Lower leg skin (tissue), 4 donors: ENCODE results near the gene STAB1. TPM values are rescaled to one million over a fixed set of nuclear protein-coding genes. Genes with fewer than 3 reads are reported as not detected.

Source experiments
- DNase-seq, 2 donors: peaks; one replicate each; pipeline ENCODE4 v3.0.0-alpha.2; 2019; ENCODE audit warnings: low spot score in 2 of 2
- H3K4me3 ChIP-seq: fragments of 200-600 bp; sonication (generic); 2 replicates; pipeline ENCODE4 v1.5.1; 2017; ENCODE audit warnings: mild to moderate bottlenecking, low read depth; ENCODE audit not compliant: poor library complexity, severe bottlenecking
- POLR2A ChIP-seq, 2 donors: fragments of 450-650 bp; IDR thresholded peaks; one replicate each; pipeline ENCODE4 v1.6.1; 2016 to 2017; ENCODE audit warnings: antibody characterized with exemption in 2 of 2, mild to moderate bottlenecking in 1 of 2, moderate library complexity in 1 of 2
- WGBS, 2 donors: methylation state at CpG; one replicate each; pipeline ENCODE4 v1.1.5; 2018; 5-methylcytosine and 5-hydroxymethylcytosine counted together
- intact Hi-C: fragments of 100-400 bp; cut with DNase I; formaldehyde crosslinking; loops from one replicate; pipeline ENCODE4 v1.15.0; 2023; ENCODE audit warnings: low total_unique reads
- total RNA-seq, 4 donors: library from RNA; depleted of rRNA; stranded (reverse); fragments of >200 nt; gene quantifications; one replicate each; pipeline ENCODE4 v1.1.0, GENCODE V29; 2016
- TF ChIP-seq, protein P1 (sequence below), 3 donors: fragments of 450-650 bp; IDR thresholded peaks; one replicate each; pipeline ENCODE4 v1.5.1; 2016; ENCODE audit warnings: antibody characterized with exemption in 3 of 3, mild to moderate bottlenecking in 3 of 3, moderate library complexity in 2 of 3

Gene STAB1
- total RNA-seq, 4 donors from 2014 or later: 10.1 to 23.9 (median 12.1) TPM

DNA sequence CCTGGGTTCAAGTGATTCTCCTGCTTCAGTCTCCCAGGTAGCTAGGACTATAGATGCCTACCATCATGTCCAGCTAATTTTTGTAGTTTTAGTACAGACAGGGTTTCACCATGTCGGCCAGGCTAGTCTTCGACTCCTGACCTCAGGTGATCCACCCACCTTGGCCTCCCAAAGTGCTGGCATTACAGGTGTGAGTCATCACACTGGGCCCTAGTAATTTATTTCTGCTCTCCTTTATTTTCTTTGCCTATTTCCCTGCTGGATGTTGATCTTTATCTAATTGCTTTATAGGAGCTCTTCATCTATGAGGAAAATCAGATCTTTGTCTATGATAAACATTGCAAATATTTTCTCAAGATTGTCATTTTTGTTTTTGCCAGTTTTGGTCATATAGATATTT lies 72.9 kb downstream of the STAB1 start:
- no peak for TF ChIP-seq POLR2A (IDR thresholded peaks at IDR 0.05)
- TF ChIP-seq, protein P1, sequence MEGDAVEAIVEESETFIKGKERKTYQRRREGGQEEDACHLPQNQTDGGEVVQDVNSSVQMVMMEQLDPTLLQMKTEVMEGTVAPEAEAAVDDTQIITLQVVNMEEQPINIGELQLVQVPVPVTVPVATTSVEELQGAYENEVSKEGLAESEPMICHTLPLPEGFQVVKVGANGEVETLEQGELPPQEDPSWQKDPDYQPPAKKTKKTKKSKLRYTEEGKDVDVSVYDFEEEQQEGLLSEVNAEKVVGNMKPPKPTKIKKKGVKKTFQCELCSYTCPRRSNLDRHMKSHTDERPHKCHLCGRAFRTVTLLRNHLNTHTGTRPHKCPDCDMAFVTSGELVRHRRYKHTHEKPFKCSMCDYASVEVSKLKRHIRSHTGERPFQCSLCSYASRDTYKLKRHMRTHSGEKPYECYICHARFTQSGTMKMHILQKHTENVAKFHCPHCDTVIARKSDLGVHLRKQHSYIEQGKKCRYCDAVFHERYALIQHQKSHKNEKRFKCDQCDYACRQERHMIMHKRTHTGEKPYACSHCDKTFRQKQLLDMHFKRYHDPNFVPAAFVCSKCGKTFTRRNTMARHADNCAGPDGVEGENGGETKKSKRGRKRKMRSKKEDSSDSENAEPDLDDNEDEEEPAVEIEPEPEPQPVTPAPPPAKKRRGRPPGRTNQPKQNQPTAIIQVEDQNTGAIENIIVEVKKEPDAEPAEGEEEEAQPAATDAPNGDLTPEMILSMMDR (IDR thresholded peaks at IDR 0.05): no peak
- intact Hi-C loops: no loop called here
- no peak for DNase-seq
- no peak overlapping the region for H3K4me3 ChIP-seq
- WGBS, 2 donors: 93 to 94% methylated on average over 2 of the region's 2 CpGs

DNA sequence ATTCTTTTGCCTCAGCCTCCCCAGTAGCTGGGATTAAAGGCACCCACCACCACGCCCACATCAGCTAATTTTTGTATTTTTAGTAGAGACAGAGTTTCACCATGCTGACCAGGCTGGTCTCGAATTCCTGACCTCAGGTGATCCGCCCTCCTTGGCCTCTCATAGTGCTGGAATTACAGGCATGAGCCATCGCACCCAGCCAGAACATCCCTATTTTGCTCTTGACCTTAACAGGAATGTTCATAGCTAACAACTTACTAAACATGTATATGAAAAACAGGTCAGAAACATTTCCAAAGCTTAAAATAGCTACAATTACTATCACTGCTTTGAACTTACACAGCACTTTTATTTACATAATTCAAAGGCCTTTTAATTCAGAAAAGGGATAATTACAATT lies 74.9 kb downstream of the STAB1 start:
- no peak for DNase-seq
- TF ChIP-seq POLR2A (IDR thresholded peaks at IDR 0.05): no peak
- TF ChIP-seq, protein P1 (IDR thresholded peaks at IDR 0.05): no peak
- 96 to 97% methylated on average over 4 of the region's 4 CpGs for WGBS, 2 donors
- H3K4me3 ChIP-seq: no peak overlapping the region
- intact Hi-C loops: no loop called here

DNA sequence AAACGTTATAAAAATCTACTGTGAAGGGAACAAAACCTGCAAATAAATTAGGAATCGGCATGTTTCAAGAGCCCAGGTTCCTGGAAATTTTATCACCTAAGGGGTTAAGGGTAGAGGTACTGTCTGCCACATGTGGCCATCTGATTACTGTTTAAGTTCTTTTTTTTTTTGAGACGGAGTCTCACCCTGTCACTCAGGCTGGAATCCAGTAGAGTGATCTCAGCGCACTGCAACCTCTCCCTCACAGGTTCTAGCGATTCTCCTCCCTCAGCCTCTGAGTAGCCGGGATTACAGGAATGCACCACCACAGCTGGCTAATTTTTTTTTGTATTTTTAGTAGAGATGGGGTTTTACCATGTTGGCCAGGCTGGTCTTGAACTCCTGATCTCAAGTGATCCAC lies 77.1 kb downstream of the STAB1 start:
- DNase-seq: no peak
- TF ChIP-seq, protein P1 (IDR thresholded peaks at IDR 0.05): no peak
- TF ChIP-seq POLR2A (IDR thresholded peaks at IDR 0.05): no peak
- H3K4me3 ChIP-seq: no peak overlapping the region
- intact Hi-C loops: no loop called here
- 82% methylated on average over 6 of the region's 6 CpGs for WGBS, 2 donors

Other genes with a start within 250 kb of the STAB1 start
- 10 to 100 TPM; 10.4 to 28.6 (median 14.0) TPM for gene PPM1M, start 249.6 kb upstream of the STAB1 start, total RNA-seq
- 10 to 100 TPM; 49.5 to 60.3 (median 56.3) TPM for gene WDR82, start 216.7 kb upstream of the STAB1 start, total RNA-seq
- 1 to 10 TPM; 1.6 to 5.7 (median 3.5) TPM for gene GLYCTK, start 207.5 kb upstream of the STAB1 start, total RNA-seq
- 1 to 10 TPM; 2.0 to 5.9 (median 5.0) TPM for gene DNAH1, start 179.0 kb upstream of the STAB1 start, total RNA-seq
- 10 to 100 TPM; 62.5 to 95.5 (median 89.7) TPM for gene BAP1, start 85.3 kb upstream of the STAB1 start, total RNA-seq
- gene PHF7, start 84.7 kb upstream of the STAB1 start, total RNA-seq: 10 to 100 TPM in 2 of 4 donors, 1 to 10 TPM in 2; 6.5 to 15.7 (median 10.9) TPM
- gene SEMA3G, start 50.2 kb upstream of the STAB1 start, total RNA-seq: 10 to 100 TPM; 17.9 to 49.8 (median 26.9) TPM
- gene TNNC1, start 41.3 kb upstream of the STAB1 start, total RNA-seq: 10 to 100 TPM in 3 of 4 donors, 1 to 10 TPM in 1; 6.3 to 73.7 (median 21.3) TPM
- 100 to 1,000 TPM in 1 of 4 donors, 10 to 100 TPM in 3; 69.9 to 133 (median 85.9) TPM for gene NISCH, start 39.7 kb upstream of the STAB1 start, total RNA-seq
- gene NT5DC2, start 38.5 kb downstream of the STAB1 start, total RNA-seq: 10 to 100 TPM; 40.3 to 61.4 (median 48.0) TPM
- 10 to 100 TPM in 2 of 4 donors, 1 to 10 TPM in 2; 1.3 to 29.5 (median 6.3) TPM for gene UQCC5, start 41.3 kb downstream of the STAB1 start, total RNA-seq
- gene PBRM1, start 190.6 kb downstream of the STAB1 start, total RNA-seq: 10 to 100 TPM; 51.6 to 78.7 (median 74.0) TPM
- 100 to 1,000 TPM in 1 of 4 donors, 10 to 100 TPM in 3; 79.3 to 111 (median 86.4) TPM for gene GNL3, start 190.7 kb downstream of the STAB1 start, total RNA-seq
- 10 to 100 TPM; 27.4 to 41.9 (median 35.9) TPM for gene GLT8D1, start 210.5 kb downstream of the STAB1 start, total RNA-seq
- 100 to 1,000 TPM in 2 of 4 donors, 10 to 100 TPM in 2; 80.4 to 134 (median 101) TPM for gene SPCS1, start 210.8 kb downstream of the STAB1 start, total RNA-seq